Measurements from ENCODE around the gene MAP1B.
"Not testable (repeated sequence)": the region's sequence is repeated elsewhere in the genome, so short reads cannot be mapped to it uniquely, and the experiment has no call there.

MAP1B gene

DNA sequence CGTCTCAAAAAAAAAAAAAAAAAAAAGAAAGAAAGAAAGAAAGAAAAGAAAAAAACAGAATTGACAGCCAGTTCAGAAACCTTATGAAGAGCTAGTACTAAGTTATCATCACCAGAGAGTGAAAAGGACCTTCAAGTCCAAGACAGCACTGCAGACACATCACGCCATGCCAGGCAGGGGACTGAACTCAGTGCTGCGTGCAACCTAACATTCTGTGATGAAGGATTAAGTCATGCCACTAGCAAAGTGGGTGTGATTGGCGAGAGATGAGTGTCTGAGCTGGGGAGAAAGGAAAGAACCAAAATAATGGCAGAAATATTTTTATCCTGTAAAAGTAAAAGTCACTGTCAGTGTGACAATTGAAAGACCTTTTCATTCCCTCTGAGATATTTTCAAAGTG is 54.7 kb downstream of the MAP1B start:
- DNase-seq (ENCODE audit: low spot score), result no peak

DNA sequence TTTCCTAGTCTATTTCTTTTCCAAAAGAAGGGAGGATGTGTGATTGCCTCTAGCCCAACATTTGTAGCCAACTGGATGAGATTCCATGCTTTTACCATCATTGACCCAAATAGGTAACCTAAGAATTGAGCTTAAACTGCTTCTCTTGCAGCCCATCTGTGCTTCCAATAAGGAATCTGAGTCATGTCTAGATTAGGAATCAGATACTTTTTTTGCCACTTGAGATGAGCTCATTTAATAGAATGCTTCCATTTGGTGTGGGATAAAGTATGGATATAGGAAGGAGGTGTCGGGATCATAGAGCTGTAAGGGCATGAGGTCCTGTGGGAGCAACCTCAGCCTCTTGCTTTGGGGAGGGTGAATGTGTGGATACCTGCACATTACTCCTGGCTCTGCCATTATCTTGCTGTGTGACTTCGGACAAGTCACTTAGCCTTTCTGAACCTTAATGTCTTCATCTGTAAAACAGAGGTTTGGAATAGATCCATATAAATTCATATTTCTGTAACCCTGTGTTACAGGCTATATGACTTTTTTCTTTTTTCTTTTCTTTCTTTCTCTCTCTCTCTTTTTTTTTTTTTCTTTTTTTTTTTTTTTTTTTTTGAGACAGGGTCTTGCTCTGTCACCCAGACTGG is 56.2 kb downstream of the MAP1B start:
- DNase-seq (ENCODE audit: low spot score), result no peak

DNA sequence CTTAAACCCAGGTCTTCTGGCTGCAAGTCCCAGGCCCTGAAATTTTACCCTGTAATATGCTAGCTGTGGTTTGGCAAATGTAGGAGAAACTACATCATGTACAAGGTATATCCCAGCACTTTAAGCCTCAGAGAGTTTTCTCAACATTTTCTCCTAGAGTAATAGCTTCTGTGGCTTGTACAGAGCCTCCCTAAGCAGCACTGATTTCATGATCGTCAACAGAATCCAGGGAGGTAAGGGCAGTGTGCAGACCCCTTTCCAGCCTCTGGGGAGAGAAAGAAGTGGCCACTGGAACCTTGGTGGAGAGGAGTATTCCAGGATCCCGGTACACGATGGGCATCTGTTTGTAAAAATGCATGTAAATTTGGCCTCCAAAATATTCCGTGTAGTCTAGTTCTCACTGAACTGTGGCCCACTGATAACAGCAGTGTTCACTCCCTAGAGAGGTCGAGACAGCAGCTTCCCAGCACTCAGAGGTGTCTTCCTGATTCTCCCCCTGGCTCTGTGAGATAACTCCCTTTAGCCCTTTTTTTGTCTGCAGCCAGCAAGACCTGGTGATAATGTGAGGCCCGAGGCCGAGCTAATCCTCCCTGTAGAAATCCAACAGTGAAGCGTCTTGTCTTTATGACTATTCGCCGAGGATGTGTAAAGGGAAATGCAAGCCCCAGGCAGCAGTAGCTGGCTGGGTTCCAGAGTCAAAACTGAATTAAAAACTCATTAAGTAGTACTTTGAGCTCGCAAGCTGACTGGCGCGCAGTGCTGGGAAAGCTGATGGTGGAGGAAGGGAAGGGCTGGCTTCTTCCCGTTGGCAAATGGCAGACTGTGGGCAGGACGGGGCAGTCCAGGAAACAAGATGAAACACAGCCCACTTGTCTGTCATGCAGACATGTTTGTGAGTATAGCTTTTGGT is 59.0 kb downstream of the MAP1B start:
- peak; percentile 4 for DNase-seq (ENCODE audit: low spot score)

DNA sequence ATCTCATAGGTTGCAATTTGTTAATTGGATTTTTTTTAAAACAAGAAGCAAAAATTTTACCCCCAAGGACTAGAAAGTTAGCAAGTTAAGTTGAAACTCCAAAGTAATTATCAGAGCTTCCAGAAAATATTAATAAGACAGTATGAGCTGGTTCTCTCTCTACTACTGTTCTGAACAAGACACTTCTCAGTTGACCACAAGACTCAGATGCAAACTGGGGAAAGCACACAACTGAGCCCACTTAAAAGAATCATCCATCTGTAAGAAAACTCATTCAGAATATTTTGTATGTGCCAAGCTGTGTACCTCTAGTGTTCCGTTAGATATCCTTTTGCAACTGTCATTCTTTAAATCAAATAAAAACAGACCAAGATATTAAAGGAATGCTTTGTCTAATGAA is 60.0 kb downstream of the MAP1B start:
- no peak for DNase-seq (ENCODE audit: low spot score)

DNA sequence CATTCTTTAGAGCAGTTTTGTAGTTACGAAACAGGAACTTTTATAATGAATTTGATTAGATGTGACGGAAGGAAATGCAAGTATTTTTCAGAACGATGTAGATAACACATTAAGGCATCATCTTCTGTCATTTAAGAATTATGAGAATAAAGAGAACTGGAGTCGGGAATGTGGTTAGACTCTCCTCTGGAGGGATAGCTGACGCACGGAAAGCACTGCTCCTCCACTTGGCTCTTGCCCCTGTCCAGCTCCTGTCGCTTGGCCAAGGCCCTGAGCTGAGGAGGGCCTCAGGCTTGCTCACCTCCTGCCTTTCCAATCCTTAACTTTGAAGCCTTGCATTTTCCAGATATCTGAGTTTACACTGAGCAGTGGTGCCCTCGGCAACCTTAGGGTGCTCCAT is 60.5 kb downstream of the MAP1B start:
- DNase-seq (ENCODE audit: low spot score), result no peak

DNA sequence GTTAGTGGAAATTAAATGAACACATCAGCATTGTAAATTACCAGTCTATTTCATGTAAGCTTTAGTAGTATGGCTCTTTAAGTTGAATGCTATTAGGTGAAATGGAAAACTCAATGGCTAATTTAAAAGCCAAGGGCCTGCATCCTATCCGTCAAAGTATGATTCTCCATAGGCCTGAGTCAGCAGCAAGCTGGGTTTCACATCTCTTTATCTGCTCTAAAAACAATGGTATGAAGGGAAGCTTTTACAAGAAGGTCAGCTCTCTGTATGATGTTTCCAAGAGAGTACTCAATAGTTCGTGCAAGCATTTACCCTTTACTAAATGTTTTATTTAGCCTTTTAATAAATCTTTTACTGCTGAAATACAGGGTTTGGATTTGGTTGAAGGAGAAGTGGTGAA is 62.8 kb downstream of the MAP1B start:
- DNase-seq (ENCODE audit: low spot score), result no peak

DNA sequence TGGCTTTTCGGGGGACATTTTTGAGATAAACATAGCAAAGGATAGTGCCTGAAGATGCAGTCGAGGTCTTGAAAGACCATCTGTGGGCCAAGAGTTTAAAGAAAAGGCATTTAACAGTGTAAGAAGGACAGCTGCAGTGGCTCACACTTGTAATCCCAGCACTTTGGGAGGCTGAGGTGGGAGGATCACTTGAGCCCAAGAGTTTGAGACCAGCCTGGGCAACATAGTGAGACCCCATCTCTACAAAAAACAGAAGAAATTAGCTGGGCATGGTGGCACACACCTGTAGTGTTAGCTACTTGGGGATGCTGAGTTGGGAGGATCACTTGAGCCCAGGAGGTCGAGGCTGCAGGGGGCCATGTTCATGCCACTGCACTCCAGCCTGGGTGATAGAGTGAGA is 63.9 kb downstream of the MAP1B start:
- DNase-seq (ENCODE audit: low spot score), result not testable (repeated sequence)

DNA sequence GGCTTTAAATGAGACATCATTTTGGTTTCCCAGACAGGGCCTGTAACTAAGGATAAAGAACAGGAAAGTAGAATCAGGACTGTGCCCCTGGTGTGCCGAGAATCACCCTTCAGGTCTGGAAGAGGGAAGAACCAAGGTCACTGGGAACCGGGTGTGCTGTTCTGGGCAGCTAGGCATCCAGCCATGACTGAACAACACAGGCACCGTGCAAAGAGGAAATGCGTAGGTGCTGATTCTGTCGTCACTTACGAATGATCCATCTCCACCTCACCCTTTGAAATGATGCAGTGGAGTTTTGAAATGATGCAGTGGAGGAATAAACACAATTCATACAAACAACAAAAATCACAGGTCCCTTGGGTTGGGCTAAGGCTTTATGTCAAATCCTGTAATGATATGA is 64.4 kb downstream of the MAP1B start:
- DNase-seq (ENCODE audit: low spot score), result no peak

DNA sequence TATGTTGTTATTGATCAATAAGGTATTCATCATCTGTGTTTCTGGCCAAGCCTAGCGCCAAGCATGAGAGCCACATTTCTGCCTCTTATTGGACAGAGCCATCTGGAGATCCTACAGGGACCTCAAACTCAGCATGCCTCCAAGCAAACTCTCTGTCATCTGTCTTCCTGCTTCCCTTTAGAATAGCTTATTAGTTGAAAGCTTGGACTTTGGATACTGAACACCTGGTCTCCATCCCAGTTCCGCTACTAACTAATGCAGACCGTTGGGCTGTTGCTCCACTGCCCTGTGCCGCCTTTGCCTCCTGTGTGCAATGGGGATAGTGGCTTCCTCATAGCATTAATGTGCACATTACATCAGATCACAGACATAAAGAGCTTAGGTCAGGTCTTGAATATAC is 65.5 kb downstream of the MAP1B start:
- peak; percentile 29 for DNase-seq (ENCODE audit: low spot score)

DNA sequence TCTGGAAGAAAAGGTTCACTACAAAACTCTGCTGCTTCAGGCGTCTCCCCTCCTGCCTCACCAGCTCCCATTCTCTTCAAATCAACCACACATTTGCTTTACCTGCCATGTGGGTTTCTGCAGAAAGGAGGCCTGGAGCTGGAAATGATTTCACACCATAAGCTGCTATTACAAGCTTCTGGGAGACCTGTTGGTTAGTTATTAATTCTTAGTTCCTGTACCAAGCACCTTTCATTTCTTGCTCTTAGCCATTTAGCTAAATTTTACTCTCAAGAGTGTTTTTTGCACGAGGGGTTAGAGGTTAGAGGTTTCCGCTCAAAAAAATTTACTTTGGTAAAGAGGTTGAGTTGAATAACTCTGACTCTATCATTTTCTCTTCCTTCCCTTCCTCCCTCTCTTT is 70.3 kb downstream of the MAP1B start:
- DNase-seq (ENCODE audit: low spot score), result no peak

DNA sequence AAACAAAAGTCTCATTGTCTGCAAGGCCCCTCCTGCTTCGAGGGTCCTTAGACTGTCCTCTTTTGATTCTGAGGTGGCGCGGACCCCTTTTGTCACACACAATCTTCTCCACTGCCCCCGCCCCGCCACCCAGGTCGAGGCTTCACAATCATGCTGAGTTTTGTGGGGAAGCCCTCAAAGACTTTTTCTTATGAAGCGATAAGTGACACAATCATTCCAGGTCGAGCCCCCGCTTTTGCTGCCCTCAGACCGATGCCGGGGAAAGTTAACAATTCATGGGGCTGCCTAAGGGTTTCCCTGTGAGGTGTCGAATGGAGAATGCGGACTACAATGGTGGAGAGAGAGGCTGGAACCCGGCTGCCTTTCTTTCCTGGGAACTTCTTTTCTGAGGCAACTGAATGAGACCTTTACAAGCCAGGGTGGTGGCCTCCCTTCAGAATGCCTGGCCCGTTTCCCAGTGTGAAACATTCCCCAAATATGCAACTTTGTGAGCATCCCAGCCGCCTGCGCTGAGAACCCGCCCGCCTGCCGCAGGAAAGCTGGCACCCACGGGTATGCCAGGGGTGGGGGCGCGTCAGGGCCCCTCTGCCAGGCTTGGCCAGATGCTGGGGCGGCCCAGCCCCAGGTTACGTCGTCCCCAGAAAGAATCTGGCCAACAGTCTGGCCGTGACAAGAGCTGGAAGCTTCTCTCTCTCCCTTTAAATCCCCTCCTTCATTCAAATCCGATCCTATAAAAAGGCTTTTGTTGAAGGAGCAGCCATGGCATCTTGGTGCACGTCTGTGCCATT is 71.9 kb downstream of the MAP1B start:
- DNase-seq (ENCODE audit: low spot score), result peak; percentile 46

DNA sequence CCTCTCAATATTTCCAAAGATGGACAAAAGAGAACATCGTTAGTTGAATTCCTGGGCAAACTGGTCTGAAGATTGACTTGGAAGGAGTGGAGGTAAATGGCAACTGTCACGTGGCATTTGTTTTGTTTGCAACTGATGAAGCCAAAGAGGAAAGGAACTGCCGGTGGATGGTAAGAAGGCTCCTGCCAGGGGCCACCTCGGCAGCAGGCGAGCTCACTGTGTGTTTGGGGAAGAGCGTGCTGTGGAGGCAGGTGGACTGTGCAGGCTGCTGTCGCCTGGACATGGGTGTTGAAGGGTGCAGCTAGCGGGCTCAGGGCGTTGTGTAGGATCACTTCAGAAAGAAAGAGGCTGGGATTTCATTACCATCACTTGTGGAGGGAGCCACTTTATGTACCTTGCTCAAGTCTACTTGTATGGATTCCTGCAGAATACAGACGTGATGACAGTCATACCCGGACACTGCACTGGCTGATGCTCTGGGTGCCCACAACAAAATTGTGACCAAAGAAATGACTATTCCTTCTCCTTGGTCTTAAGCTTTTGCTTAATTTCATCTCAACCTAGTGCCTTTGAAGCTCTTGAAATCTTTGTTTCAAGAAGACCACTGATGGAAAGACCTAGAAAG is 72.7 kb downstream of the MAP1B start:
- DNase-seq (ENCODE audit: low spot score), result no peak

DNA sequence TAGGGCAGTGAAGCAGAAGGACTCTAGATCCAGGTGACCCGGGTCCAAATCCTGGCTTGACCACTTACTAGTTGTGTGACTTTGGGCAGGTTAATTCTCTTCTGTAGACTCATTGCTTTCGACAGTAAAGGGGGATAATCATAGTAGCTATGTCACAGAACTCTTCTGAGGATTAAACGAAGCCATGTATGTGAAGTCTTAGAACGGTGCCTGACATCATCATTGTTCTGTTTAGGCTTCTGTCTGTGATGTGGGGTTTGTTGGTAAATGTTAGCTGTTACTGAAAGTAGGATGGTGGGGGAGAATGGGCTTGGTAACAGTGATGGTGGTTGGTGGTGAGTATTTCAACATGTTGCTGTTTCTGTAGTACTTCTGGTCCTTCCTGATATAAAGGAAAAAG is 73.7 kb downstream of the MAP1B start:
- DNase-seq (ENCODE audit: low spot score), result no peak

DNA sequence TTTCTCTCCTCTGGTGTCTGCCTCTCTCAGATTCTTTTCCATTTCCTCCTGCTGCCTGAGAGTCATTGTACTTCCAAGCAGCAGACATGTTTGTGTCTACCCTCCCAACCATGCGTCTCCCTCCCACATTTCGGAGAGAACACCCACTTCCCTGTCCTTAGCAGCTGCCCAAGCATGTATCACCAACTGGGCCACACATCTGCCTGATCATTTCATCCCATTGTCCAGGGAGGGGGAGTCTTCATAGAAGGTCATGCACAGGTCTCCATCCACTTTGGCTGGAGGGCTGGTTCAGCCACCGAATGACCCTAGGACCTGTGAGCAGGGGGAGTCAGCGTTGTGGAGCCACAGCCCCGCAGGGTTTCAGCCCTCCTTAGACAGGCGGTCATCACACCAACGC is 75.4 kb downstream of the MAP1B start:
- no peak for DNase-seq (ENCODE audit: low spot score)

DNA sequence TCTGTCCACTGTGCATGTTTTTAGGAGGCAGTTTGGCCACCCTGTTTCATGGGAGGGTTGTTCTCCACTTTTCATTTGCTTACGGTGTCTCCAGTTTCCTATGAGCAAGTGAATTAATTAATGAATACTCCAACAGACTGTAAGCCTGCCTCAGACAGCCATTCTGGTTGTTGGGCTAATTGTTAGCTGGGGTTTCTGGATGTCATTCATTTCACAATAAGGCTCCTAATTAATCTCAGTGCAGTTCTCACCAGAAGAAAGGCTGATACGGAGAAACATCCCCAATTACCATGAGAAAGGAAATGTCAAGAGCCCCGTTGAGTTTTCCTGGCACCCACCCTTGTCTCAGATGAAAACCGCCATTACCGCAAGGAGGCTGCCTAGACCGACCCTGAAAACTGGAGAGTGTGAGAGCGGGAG is 75.8 kb downstream of the MAP1B start:
- DNase-seq (ENCODE audit: low spot score), result no peak

DNA sequence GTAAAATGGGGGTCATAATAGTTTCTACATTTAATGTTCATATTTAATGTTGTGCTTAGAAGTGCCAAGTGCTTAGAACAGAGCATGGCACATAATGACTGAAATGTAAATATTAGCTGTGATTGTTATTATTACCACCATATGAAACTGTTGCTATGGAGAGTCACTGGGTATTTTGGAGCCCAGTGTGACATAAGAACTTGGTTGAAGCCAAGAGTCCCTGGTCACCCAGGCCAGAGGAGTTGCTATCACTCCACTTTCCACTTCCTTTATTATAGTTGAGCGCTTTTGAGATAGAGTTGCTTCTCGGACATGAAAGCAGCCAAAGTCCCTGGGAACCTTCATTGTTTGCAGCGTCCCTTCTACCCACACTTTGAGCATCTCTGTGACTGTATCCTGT is 77.1 kb downstream of the MAP1B start:
- no peak for DNase-seq (ENCODE audit: low spot score)

DNA sequence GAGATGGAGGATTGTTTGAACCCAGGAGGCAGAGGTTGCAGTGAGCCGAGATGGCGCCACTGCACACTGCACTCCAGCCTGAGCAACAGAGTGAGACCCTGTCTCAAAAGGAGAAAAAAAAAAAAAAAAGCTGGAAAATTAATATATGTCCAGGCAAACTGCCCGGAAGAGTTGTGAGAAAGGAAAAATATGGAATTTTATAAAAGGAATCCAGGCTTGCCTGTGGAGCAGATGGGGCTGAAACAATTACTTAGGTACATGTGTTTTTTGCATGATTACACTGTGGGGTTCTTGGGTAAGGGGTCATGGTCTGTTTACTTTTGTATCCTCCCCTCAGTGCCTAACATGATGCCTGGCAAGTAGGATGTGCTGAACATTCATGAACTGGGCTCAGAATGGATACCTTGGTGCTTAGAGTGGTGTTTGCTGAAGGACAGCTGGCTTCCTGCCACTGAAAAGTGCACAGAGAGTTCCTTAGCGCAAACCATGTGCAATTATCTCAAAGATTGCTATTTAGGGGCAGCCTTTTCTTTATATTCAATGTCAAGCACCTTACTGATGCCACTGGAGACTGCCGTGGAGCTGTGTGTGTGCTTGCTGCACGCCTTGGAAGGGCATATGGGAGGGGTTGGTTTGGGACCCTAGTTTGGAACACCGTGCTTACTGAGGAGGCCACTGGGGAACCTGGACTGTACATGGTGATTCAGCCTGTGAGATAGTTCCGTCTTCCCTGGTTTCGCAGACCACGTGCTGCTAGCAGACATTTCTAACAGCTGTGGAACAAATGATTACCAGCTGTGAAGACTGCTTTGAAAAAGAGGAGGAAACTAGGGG is 78.4 kb downstream of the MAP1B start:
- no peak for DNase-seq (ENCODE audit: low spot score)

DNA sequence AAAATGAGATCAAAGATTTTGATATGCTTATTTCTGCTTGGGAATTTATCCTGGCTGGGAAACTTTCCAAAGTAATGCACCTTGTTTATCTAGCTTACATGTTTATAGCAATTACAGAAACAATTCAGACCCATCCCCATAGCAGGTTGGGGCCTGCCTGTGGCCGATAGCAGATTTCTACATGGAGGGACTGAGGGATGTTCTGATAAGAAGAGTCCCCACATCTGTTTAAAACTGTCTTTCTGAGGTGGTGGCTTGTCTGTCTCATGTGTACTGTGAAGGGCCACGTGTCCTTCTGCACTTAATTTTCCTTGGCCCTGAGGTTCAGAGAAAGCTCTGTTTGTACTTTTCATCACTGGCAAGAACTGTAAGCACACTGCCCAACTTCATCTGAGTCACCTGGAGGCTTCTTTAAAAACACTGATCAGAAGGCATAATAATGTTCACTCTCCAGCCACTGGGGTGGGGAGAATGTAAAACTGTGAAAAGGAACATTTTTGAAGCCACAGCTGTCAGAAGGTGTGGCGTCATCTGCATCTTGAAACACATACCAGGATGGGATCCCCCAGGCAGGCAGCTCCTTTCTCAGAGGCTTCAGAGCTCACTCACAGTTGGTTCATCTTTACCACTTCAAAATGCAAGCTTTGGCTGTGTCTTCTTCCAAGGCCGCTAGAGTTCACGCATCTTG is 80.3 kb downstream of the MAP1B start:
- DNase-seq (ENCODE audit: low spot score), result no peak

DNA sequence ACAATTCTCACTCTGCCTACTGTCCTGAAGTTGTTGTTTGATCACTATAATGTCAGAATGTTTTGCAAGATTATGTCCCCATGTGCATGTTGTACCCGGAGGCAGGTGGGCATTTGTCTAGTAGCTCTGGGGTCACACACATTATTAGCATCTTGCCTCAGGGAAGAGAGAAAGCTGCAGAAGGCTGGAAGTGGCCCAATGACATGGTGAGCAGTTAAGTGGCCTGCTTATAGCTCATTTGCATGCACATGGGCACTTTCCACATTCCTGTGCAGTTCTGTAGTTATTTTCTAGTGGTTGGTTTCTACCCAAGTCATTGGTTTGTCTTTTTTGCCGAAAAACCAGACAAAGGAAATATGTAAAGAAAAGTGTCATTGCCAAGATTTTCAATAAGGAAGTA is 80.9 kb downstream of the MAP1B start:
- DNase-seq (ENCODE audit: low spot score), result no peak

DNA sequence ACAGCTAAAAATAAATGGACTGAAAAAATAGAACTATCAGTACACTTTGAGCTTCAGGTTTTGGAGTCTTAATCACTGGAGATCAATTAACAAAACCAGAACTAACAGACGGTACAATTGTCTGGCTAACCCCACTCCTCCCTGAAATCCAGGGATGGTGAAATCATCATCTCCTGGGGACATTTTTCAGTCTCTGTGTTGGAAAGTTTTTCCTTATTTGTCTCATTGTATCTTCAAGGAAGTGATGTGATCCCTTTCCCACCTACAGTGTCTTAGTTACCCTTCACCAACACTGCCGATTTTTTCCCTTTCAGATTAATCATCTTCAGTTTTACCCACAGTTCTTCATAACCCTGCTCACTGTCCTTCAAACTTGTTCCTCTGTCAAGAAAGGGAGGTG is 81.9 kb downstream of the MAP1B start:
- no peak for DNase-seq (ENCODE audit: low spot score)

DNA sequence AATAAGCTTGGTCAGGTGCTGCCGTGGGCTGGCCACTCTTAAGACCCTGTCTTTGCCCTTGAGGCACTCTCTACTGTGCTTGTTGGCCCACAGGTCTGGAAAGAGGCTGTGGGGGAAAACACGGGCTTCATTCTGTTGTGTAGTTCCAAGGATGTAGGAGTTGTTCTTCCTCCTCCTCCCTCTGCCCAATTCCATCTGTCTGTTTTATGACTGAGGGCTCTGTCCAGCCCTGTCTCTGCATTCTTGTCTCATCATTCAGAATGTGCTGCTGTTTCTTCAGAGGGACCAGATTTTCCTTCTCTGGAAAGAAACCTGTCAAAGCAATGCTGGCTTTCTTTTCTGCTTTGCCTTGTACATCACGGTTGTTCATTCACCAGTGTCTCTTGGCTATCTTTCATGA is 84.1 kb downstream of the MAP1B start:
- DNase-seq (ENCODE audit: low spot score), result no peak
